Progenitor cell of endocrine pancreas (in vitro differentiated cells): ENCODE measurements around the gene SLITRK6. TPM values are rescaled to one million over a fixed set of nuclear protein-coding genes. Genes with fewer than 3 reads are reported as not detected.

Experiments used
- DNase-seq: peaks from one replicate; pipeline ENCODE4 v3.0.0; 2021; ENCODE audit warnings: low spot score; ENCODE audit not compliant: unreplicated experiment
- H3K27ac Mint-ChIP-seq: 2 replicates; pipeline ENCODE4 v1.8.0; 2021; ENCODE audit warnings: mild to moderate bottlenecking, moderate library complexity, mixed read lengths
- H3K27me3 Mint-ChIP-seq: 2 replicates; pipeline ENCODE4 v1.8.0; 2021; ENCODE audit warnings: mixed read lengths
- H3K36me3 Mint-ChIP-seq: 2 replicates; pipeline ENCODE4 v1.8.0; 2022; ENCODE audit warnings: mixed read lengths; ENCODE audit not compliant: insufficient read depth
- H3K4me1 Mint-ChIP-seq: 2 replicates; pipeline ENCODE4 v1.8.0; 2021; ENCODE audit warnings: low read depth, mixed read lengths
- H3K4me3 Mint-ChIP-seq: 2 replicates; pipeline ENCODE4 v1.8.0; 2021; ENCODE audit warnings: low read depth, mild to moderate bottlenecking, moderate library complexity, mixed read lengths
- H3K9me3 Mint-ChIP-seq: 2 replicates; pipeline ENCODE4 v1.8.0; 2021; ENCODE audit warnings: low read depth, mixed read lengths
- CTCF ChIP-seq: fragments of 200-600 bp; sonication (generic); IDR thresholded peaks from one replicate; pipeline ENCODE4 v1.5.0; 2021; ENCODE audit warnings: antibody characterized with exemption, mild to moderate bottlenecking; ENCODE audit not compliant: unreplicated experiment
- long read RNA-seq: library from polyadenylated mRNA; unstranded; transcript quantifications from one replicate; pipeline ENCODE4 v2.0.0, GENCODE V29; 2020
- total RNA-seq: library from RNA; stranded (reverse); gene quantifications from 2 replicates; pipeline ENCODE4 v1.2.1, GENCODE V29; 2021

The SLITRK6 gene
- 3.6 and 3.8 TPM in 2 replicates for total RNA-seq
- long read RNA-seq, full-length matches to known transcripts, result 21 of 23 reads
- long read RNA-seq, partial matches to known transcripts, result 0 of 23 reads
- long read RNA-seq, other reads (novel, unspliced or antisense), result 2 of 23 reads

- H3K36me3 Mint-ChIP-seq, result peaks cover 14% of the 10 kb centered on the region
- peak within 1 kb of the TSS; percentile 87 for H3K27ac Mint-ChIP-seq
- H3K9me3 Mint-ChIP-seq, result peaks cover 7% of the 10 kb centered on the region
- peak within 1 kb of the TSS; percentile 70 for H3K4me3 Mint-ChIP-seq
- TF ChIP-seq CTCF, result no peak
- DNase-seq, result no peak
- peaks cover 20% of the 10 kb centered on the region for H3K4me1 Mint-ChIP-seq
- no peaks in the 10 kb centered on the region for H3K27me3 Mint-ChIP-seq
Observed at GRCh38 chr13:85799097-85799582, at the start of gene SLITRK6. Gene SLITRK6 (minus strand): TSS chr13:85799419. CDS start chr13:85796508, 2,911 bp downstream.

GRCh38 chr13:85847012-85847411 lies 47.8 kb upstream of the SLITRK6 start:
- TF ChIP-seq CTCF, result no peak
- H3K27me3 Mint-ChIP-seq, result no peaks in the 10 kb centered on the region
- H3K9me3 Mint-ChIP-seq, result peaks cover 17% of the 10 kb centered on the region
- no peak overlapping the region for H3K27ac Mint-ChIP-seq
- no peak for DNase-seq
- H3K4me3 Mint-ChIP-seq, result no peak overlapping the region
- no peaks in the 10 kb centered on the region for H3K36me3 Mint-ChIP-seq
- H3K4me1 Mint-ChIP-seq, result no peaks in the 10 kb centered on the region

GRCh38 chr13:85841427-85841826 lies 42.2 kb upstream of the SLITRK6 start:
- TF ChIP-seq CTCF, result no peak
- no peaks in the 10 kb centered on the region for H3K9me3 Mint-ChIP-seq
- H3K27ac Mint-ChIP-seq, result no peak overlapping the region
- H3K4me3 Mint-ChIP-seq, result no peak overlapping the region
- no peaks in the 10 kb centered on the region for H3K4me1 Mint-ChIP-seq
- H3K27me3 Mint-ChIP-seq, result no peaks in the 10 kb centered on the region
- no peak for DNase-seq
- H3K36me3 Mint-ChIP-seq, result no peaks in the 10 kb centered on the region

- no peak for DNase-seq
- Mint-ChIP-seq H3K9me3 (no peaks in the 10 kb centered on the region), H3K4me3 (no peak overlapping the region), H3K36me3 (no peaks in the 10 kb centered on the region), H3K27ac (no peak overlapping the region), H3K4me1 (no peaks in the 10 kb centered on the region), H3K27me3 (no peaks in the 10 kb centered on the region)
- no peak for TF ChIP-seq CTCF
Observed at GRCh38 chr13:85833921-85834320, 34.7 kb upstream of the SLITRK6 start.

GRCh38 chr13:85828094-85828684 lies 29.0 kb upstream of the SLITRK6 start:
- Mint-ChIP-seq H3K4me3 (no peak overlapping the region), H3K36me3 (no peaks in the 10 kb centered on the region), H3K9me3 (no peaks in the 10 kb centered on the region), H3K27me3 (no peaks in the 10 kb centered on the region), H3K27ac (no peak overlapping the region), H3K4me1 (no peaks in the 10 kb centered on the region)
- TF ChIP-seq CTCF, result peak; percentile 84
- no peak for DNase-seq
